ENCODE data around the gene OPCML. TPM values are rescaled to one million over a fixed set of nuclear protein-coding genes. Genes with fewer than 3 reads are reported as not detected.

Gene OPCML
- total and polyA plus RNA-seq, 2 experiments from 2014 or later = 1.2 to 4.4 TPM

GRCh38 chr11:132804258-132804657, 728.0 kb downstream of the OPCML start:
- Mint-ChIP-seq H3K4me1 (peaks cover 13% of the 10 kb centered on the region), H3K27me3 (ENCODE audit: insufficient read depth, low read depth, poor library complexity) (peaks cover 4% of the 10 kb centered on the region), H3K27ac (no peak overlapping the region), H3K9me3 (no peaks in the 10 kb centered on the region), H3K36me3 (ENCODE audit: low read depth) (no peaks in the 10 kb centered on the region), H3K4me3 (no peak overlapping the region)
- peak; percentile 61; the same call in 2 of the 3 replicates for ATAC-seq
- no peak overlapping the region for H3K27ac ChIP-seq (ENCODE audit: low read depth)
- no peaks in the 10 kb centered on the region for H3K79me2 ChIP-seq (replicated peaks; ENCODE audit: insufficient read depth)
- 0 out of 2 replicates have a peak overlapping the region, but pooled peaks have one; percentile 20 for H3K4me2 ChIP-seq
- no peaks in the 10 kb centered on the region for H3K27me3 ChIP-seq (ENCODE audit: insufficient read depth)
- no peaks in the 10 kb centered on the region for H4K20me1 ChIP-seq (replicated peaks; ENCODE audit: insufficient read depth)
- TF ChIP-seq NANOG (IDR thresholded peaks at IDR 0.05; ENCODE audit: borderline replicate concordance) (no peak), ZNF331 (CRISPR knock-in tag; IDR thresholded peaks at IDR 0.05; ENCODE audit: low read depth) (no peak), POLR2AphosphoS5 (IDR thresholded peaks at IDR 0.05; ENCODE audit: low read depth) (no peak), ZNF114 (CRISPR knock-in tag; IDR thresholded peaks at IDR 0.05) (no peak)
- H3K9me2 ChIP-seq (ENCODE audit: insufficient read depth) = peaks cover 7% of the 10 kb centered on the region
- H3F3A ChIP-seq (replicated peaks; ENCODE audit: low read depth) = no peaks in the 10 kb centered on the region
- DNase-seq (ENCODE audit: low spot score) = no peak
- no peak overlapping the region; the same call in 1 of the 2 replicates for H2AFZ ChIP-seq
- H3K4me1 ChIP-seq (ENCODE audit: insufficient read depth) = peaks cover 15% of the 10 kb centered on the region
- H3K4me3 ChIP-seq = no peak overlapping the region
- peaks cover 5% of the 10 kb centered on the region; the same call in 1 of the 2 replicates for H3K36me3 ChIP-seq (ENCODE audit: insufficient read depth)

DNA sequence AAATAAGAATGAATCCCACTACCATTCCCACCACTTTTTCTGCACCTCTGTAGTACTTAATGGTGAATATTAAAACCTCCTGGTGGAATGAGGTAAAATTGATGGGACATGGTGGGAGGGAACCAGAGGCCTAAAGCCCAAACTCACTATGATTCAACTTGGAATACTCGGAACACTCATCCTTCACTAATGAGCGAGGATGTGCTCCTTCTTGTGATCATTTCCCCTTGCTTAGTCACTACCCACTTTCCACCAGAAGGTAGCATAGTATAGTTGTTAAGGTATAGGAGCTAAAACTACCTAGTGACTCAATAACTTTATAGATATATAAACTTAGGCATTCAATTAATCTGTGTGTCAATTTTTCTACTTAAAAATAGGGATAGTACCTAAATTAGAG, 728.9 kb downstream of the OPCML start:
- ATAC-seq (no peak), DNase-seq (ENCODE audit: low spot score) (no peak)
- Mint-ChIP-seq H3K36me3 (ENCODE audit: low read depth) (no peaks in the 10 kb centered on the region), H3K4me1 (peaks cover 11% of the 10 kb centered on the region), H3K9me3 (no peaks in the 10 kb centered on the region), H3K27ac (no peak overlapping the region), H3K27me3 (ENCODE audit: insufficient read depth, low read depth, poor library complexity) (peaks cover 4% of the 10 kb centered on the region), H3K4me3 (no peak overlapping the region)
- H3K4me2 ChIP-seq = no peak overlapping the region
- peaks cover 5% of the 10 kb centered on the region; the same call in 1 of the 2 replicates for H3K36me3 ChIP-seq (ENCODE audit: insufficient read depth)
- H3K4me1 ChIP-seq (ENCODE audit: insufficient read depth) = peaks cover 8% of the 10 kb centered on the region; the same call in 1 of the 2 replicates
- H4K20me1 ChIP-seq (replicated peaks; ENCODE audit: insufficient read depth) = no peaks in the 10 kb centered on the region
- TF ChIP-seq EZH2 (IDR thresholded peaks at IDR 0.05; ENCODE audit: low read depth, unreplicated experiment) (no peak), ZNF114 (CRISPR knock-in tag; IDR thresholded peaks at IDR 0.05) (no peak), CREB1 (CRISPR knock-in tag; IDR thresholded peaks at IDR 0.05; ENCODE audit: low read depth) (no peak), ZNF462 (CRISPR knock-in tag; IDR thresholded peaks at IDR 0.05) (no peak), EZH2phosphoT487 (IDR thresholded peaks at IDR 0.05; ENCODE audit: unreplicated experiment) (no peak), ZNF331 (CRISPR knock-in tag; IDR thresholded peaks at IDR 0.05; ENCODE audit: low read depth) (no peak), JUNB (IDR thresholded peaks at IDR 0.05; ENCODE audit: unreplicated experiment) (no peak), CTCF (conservative IDR thresholded peaks at IDR 0.05; ENCODE audit: low read depth in 2 of 2) (no peak)
- no peaks in the 10 kb centered on the region for H3K27me3 ChIP-seq (ENCODE audit: insufficient read depth)
- no peak overlapping the region for H3K27ac ChIP-seq (ENCODE audit: low read depth)
- H3K9me2 ChIP-seq (ENCODE audit: insufficient read depth) = peaks cover 7% of the 10 kb centered on the region
- H2AFZ ChIP-seq = no peak overlapping the region
- no peaks in the 10 kb centered on the region for H3K79me2 ChIP-seq (replicated peaks; ENCODE audit: insufficient read depth)
- no peaks in the 10 kb centered on the region for H3F3A ChIP-seq (replicated peaks; ENCODE audit: low read depth)
- H3K4me3 ChIP-seq = no peak overlapping the region

Measured in GM23338 (cell line).